SK-N-SH (cell line): Measurements from ENCODE around the gene FBXO39. TPM values are rescaled to one million over a fixed set of nuclear protein-coding genes. Genes with fewer than 3 reads are reported as not detected.

ENCODE experiments used
- CTCF ChIA-PET: fragments of 300-600, 350-600 bp; formaldehyde crosslinking; extraction: SDS; loops from one replicate; lab custom pipeline; 2021; lab: Yijun Ruan, JAX
- POLR2A ChIA-PET: fragments of 350-600 bp; sonication (Branson Sonifier 250); formaldehyde crosslinking; extraction: SDS; loops from one replicate; lab custom pipeline; 2020; ENCODE audit warnings: antibody characterized with exemption, inconsistent platforms; lab: Yijun Ruan, JAX
- DNase-seq: peaks from one replicate; pipeline ENCODE4 v3.0.0; 2012
- H2AFZ ChIP-seq: fragments of 200-600 bp; sonication (generic); 2 replicates; pipeline ENCODE4 v1.8.1; 2016; ENCODE audit warnings: antibody characterized with exemption, mild to moderate bottlenecking, low read depth
- H3F3A ChIP-seq: fragments of 200-600 bp; sonication (generic); replicated peaks from 2 replicates; pipeline ENCODE3; 2016; ENCODE audit warnings: antibody characterized with exemption, mild to moderate bottlenecking; ENCODE audit not compliant: insufficient read depth
- H3K27ac ChIP-seq, 2 experiments: fragments of 200-500 bp in 1 of 2; fragments of 200-600 bp in 1 of 2; sonication (Bioruptor generic) in 1 of 2; sonication (generic), shearing (Covaris generic) in 1 of 2; 2 replicates each; pipeline versions ENCODE4 v1.5.1 to v1.6.1; 2014 to 2016; ENCODE audit warnings: low read depth in 2 of 2, inconsistent platforms in 1 of 2, low read length in 1 of 2, mild to moderate bottlenecking in 1 of 2, mixed read lengths in 1 of 2
- H3K27me3 ChIP-seq: fragments of 200-600 bp; sonication (generic), shearing (Covaris generic); 2 replicates; pipeline ENCODE4 v1.6.1; 2016; ENCODE audit warnings: mixed run types; ENCODE audit not compliant: insufficient read depth
- H3K36me3 ChIP-seq, 2 experiments: fragments of 200-500 bp in 1 of 2; fragments of 200-600 bp in 1 of 2; sonication (Bioruptor generic) in 1 of 2; sonication (generic) in 1 of 2; replicated peaks in 1 of 2; 2 replicates each; pipeline versions ENCODE3 to v1.5.1; 2014 to 2016; ENCODE audit warnings: low read length in 1 of 2, mild to moderate bottlenecking in 1 of 2; ENCODE audit not compliant: insufficient read depth in 2 of 2, control insufficient read depth in 1 of 2
- H3K4me1 ChIP-seq, 2 experiments: fragments of 200-500 bp in 1 of 2; fragments of 200-600 bp in 1 of 2; sonication (Bioruptor generic) in 1 of 2; sonication (generic), shearing (Covaris generic) in 1 of 2; 2 replicates each; pipeline versions ENCODE4 v1.5.1 to v1.6.1; 2014 to 2016; ENCODE audit warnings: low read depth in 1 of 2, low read length in 1 of 2, mixed run types in 1 of 2; ENCODE audit not compliant: insufficient read depth in 2 of 2, control insufficient read depth in 1 of 2
- H3K4me2 ChIP-seq: fragments of 200-600 bp; sonication (generic), shearing (Covaris generic); 2 replicates; pipeline ENCODE4 v1.6.1; 2017; ENCODE audit warnings: mixed run types
- H3K4me3 ChIP-seq, 2 experiments: fragments of 200-500 bp in 1 of 2; fragments of 200-600 bp in 1 of 2; sonication (Bioruptor generic) in 1 of 2; sonication (generic), shearing (Covaris generic) in 1 of 2; 2 replicates each; pipeline versions ENCODE4 v1.5.1 to v1.8.1; 2014 to 2016; ENCODE audit warnings: low read depth in 2 of 2, inconsistent platforms in 1 of 2, low read length in 1 of 2, mild to moderate bottlenecking in 1 of 2, mixed read lengths in 1 of 2, moderate library complexity in 1 of 2
- H3K79me2 ChIP-seq: fragments of 200-600 bp; sonication (generic); 2 replicates; pipeline ENCODE4 v1.8.1; 2017; ENCODE audit warnings: mild to moderate bottlenecking; ENCODE audit not compliant: insufficient read depth
- H3K9ac ChIP-seq: fragments of 200-600 bp; sonication (generic); 2 replicates; pipeline ENCODE4 v1.6.1; 2017; ENCODE audit warnings: mixed run types
- H3K9me2 ChIP-seq: fragments of 200-600 bp; sonication (generic); 2 replicates; pipeline ENCODE4 v1.6.1; 2017; ENCODE audit warnings: mixed run types
- H3K9me3 ChIP-seq: fragments of 200-600 bp; sonication (generic); 2 replicates; pipeline ENCODE4 v1.6.1; 2017; ENCODE audit warnings: mixed run types, mild to moderate bottlenecking, moderate library complexity
- H4K20me1 ChIP-seq: fragments of 200-600 bp; sonication (generic); 2 replicates; pipeline ENCODE4 v1.6.1; 2017; ENCODE audit warnings: mild to moderate bottlenecking, mixed run types; ENCODE audit not compliant: insufficient read depth
- ELF1 ChIP-seq: IDR thresholded peaks from 2 replicates; pipeline ENCODE4 v1.4.0; 2012
- EZH2phosphoT487 ChIP-seq: fragments of 200-600 bp; sonication (generic); IDR thresholded peaks from 2 replicates; pipeline ENCODE4 v1.6.1; 2017; ENCODE audit warnings: low read depth, mixed run types, mild to moderate bottlenecking, antibody characterized with exemption, moderate library complexity, borderline replicate concordance
- FOSL2 ChIP-seq: IDR thresholded peaks from 2 replicates; pipeline ENCODE4 v1.4.0; 2012; ENCODE audit warnings: low read depth, mild to moderate bottlenecking, moderate library complexity, borderline replicate concordance
- FOXJ3 ChIP-seq: sonication (generic); formaldehyde crosslinking; IDR thresholded peaks from 2 replicates; pipeline ENCODE4 v1.5.1; 2020; ENCODE audit warnings: mild to moderate bottlenecking, missing genetic modification reagents
- GATA2 ChIP-seq: sonication (generic); formaldehyde crosslinking; IDR thresholded peaks from 2 replicates; pipeline ENCODE4 v1.5.0; 2020; ENCODE audit warnings: mild to moderate bottlenecking, missing genetic modification reagents
- JUND ChIP-seq: IDR thresholded peaks from 2 replicates; pipeline ENCODE4 v1.4.0; 2012
- MAX ChIP-seq: IDR thresholded peaks from 2 replicates; pipeline ENCODE4 v1.4.0; 2012; ENCODE audit warnings: low read depth
- MEF2A ChIP-seq: IDR thresholded peaks from 2 replicates; pipeline ENCODE4 v1.4.0; 2012; ENCODE audit warnings: low read depth, borderline replicate concordance
- MXI1 ChIP-seq: IDR thresholded peaks from 2 replicates; pipeline ENCODE4 v1.6.1; 2012; ENCODE audit warnings: mild to moderate bottlenecking, low read depth, low read length, improper control_type of control experiment
- RAD21 ChIP-seq: IDR thresholded peaks from 2 replicates; pipeline ENCODE4 v1.6.1; 2012; ENCODE audit warnings: mild to moderate bottlenecking, low read length
- RXRA ChIP-seq: IDR thresholded peaks from 2 replicates; pipeline ENCODE4 v1.4.0; 2012; ENCODE audit warnings: low read depth, mild to moderate bottlenecking, borderline replicate concordance
- SIN3A ChIP-seq: IDR thresholded peaks from 2 replicates; pipeline ENCODE4 v1.6.1; 2012; ENCODE audit warnings: low read depth, mild to moderate bottlenecking, low read length, moderate library complexity, borderline replicate concordance
- SMC3 ChIP-seq: IDR thresholded peaks from 2 replicates; pipeline ENCODE4 v1.6.1; 2012; ENCODE audit warnings: low read depth, low read length, improper control_type of control experiment
- TAF1 ChIP-seq: IDR thresholded peaks from 2 replicates; pipeline ENCODE4 v1.6.1; 2012; ENCODE audit warnings: low read depth, mild to moderate bottlenecking, low read length, moderate library complexity, borderline replicate concordance
- YY1 ChIP-seq: IDR thresholded peaks from 2 replicates; pipeline ENCODE4 v1.4.0; 2012; ENCODE audit warnings: low read depth, mild to moderate bottlenecking
- WGBS: methylation state at CpG from one replicate; pipeline ENCODE4 v1.1.6; 2017; ENCODE audit warnings: low lambda C conversion rate; 5-methylcytosine and 5-hydroxymethylcytosine counted together
- polyA plus RNA-seq, 3 experiments: library from polyadenylated mRNA; depleted of rRNA; stranded (reverse); fragments of >200 nt; gene quantifications; 2 replicates each; pipeline ENCODE4 v1.2.3, GENCODE V29; 2012
- TF ChIP-seq, protein P1 (sequence below): fragments of 200-600 bp; sonication (generic); IDR thresholded peaks from 2 replicates; pipeline ENCODE4 v1.6.1; 2017; ENCODE audit warnings: antibody characterized with exemption, mild to moderate bottlenecking, moderate library complexity
- TF ChIP-seq, protein P2 (sequence below): fragments of 150-350 bp; IDR thresholded peaks from 2 replicates; pipeline ENCODE4 v1.6.1; 2016; ENCODE audit warnings: mild to moderate bottlenecking, low read depth, low read length
- TF ChIP-seq, protein P3 (sequence below): IDR thresholded peaks from 2 replicates; pipeline ENCODE4 v1.4.0; 2012; ENCODE audit warnings: low read depth, borderline replicate concordance
- TF ChIP-seq, protein P4 (sequence below): IDR thresholded peaks from 2 replicates; pipeline ENCODE4 v1.6.1; 2012; ENCODE audit warnings: mild to moderate bottlenecking, low read depth, low read length, moderate library complexity

The FBXO39 gene
- polyA plus RNA-seq, 1 of the 3 experiments (the other 2 are of a cell fraction): not detected

DNA sequence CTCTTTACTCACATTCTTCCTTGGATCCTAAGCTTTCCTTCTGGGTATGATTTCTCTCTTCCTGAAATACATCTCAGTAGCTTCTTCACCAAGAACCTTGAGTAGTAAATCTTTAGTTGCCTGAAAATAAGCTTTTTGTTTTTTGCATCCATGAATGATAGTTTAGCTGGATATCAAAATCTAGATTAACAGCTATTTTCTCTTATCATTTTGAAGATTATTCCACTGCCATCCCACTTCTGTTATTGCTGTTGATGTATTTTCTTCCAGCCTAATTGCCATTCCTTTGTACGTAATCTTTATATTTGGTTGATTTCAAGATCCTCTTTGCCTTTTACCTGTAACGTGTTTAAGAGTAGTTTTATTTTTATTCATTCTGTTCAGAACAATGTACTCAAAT, 7.6 kb upstream of the FBXO39 start:
- H3F3A ChIP-seq: no peaks in the 10 kb centered on the region
- H3K27ac ChIP-seq: no peak overlapping the region
- no peak overlapping the region for H2AFZ ChIP-seq
- H3K9me3 ChIP-seq: peaks cover 9% of the 10 kb centered on the region; the same call in 1 of the 2 replicates
- H3K4me3 ChIP-seq: no peak overlapping the region
- no peak overlapping the region for H3K4me2 ChIP-seq
- 6% methylated on average over 2 of the region's 2 CpGs for WGBS
- no peak for DNase-seq
- TF ChIP-seq MAX (no peak), SIN3A (no peak), RXRA (no peak), SMC3 (no peak), RAD21 (no peak), JUND (no peak), MXI1 (no peak), GATA2 (no peak), FOXJ3 (no peak), MEF2A (no peak), YY1 (no peak), EZH2phosphoT487 (no peak), TAF1 (no peak), FOSL2 (no peak), ELF1 (no peak)
- TF ChIP-seq, protein P1, sequence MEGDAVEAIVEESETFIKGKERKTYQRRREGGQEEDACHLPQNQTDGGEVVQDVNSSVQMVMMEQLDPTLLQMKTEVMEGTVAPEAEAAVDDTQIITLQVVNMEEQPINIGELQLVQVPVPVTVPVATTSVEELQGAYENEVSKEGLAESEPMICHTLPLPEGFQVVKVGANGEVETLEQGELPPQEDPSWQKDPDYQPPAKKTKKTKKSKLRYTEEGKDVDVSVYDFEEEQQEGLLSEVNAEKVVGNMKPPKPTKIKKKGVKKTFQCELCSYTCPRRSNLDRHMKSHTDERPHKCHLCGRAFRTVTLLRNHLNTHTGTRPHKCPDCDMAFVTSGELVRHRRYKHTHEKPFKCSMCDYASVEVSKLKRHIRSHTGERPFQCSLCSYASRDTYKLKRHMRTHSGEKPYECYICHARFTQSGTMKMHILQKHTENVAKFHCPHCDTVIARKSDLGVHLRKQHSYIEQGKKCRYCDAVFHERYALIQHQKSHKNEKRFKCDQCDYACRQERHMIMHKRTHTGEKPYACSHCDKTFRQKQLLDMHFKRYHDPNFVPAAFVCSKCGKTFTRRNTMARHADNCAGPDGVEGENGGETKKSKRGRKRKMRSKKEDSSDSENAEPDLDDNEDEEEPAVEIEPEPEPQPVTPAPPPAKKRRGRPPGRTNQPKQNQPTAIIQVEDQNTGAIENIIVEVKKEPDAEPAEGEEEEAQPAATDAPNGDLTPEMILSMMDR: no peak
- TF ChIP-seq, protein P2, sequence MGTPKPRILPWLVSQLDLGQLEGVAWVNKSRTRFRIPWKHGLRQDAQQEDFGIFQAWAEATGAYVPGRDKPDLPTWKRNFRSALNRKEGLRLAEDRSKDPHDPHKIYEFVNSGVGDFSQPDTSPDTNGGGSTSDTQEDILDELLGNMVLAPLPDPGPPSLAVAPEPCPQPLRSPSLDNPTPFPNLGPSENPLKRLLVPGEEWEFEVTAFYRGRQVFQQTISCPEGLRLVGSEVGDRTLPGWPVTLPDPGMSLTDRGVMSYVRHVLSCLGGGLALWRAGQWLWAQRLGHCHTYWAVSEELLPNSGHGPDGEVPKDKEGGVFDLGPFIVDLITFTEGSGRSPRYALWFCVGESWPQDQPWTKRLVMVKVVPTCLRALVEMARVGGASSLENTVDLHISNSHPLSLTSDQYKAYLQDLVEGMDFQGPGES: no peak
- TF ChIP-seq, protein P3, sequence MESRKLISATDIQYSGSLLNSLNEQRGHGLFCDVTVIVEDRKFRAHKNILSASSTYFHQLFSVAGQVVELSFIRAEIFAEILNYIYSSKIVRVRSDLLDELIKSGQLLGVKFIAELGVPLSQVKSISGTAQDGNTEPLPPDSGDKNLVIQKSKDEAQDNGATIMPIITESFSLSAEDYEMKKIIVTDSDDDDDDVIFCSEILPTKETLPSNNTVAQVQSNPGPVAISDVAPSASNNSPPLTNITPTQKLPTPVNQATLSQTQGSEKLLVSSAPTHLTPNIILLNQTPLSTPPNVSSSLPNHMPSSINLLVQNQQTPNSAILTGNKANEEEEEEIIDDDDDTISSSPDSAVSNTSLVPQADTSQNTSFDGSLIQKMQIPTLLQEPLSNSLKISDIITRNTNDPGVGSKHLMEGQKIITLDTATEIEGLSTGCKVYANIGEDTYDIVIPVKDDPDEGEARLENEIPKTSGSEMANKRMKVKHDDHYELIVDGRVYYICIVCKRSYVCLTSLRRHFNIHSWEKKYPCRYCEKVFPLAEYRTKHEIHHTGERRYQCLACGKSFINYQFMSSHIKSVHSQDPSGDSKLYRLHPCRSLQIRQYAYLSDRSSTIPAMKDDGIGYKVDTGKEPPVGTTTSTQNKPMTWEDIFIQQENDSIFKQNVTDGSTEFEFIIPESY: no peak
- TF ChIP-seq, protein P4, sequence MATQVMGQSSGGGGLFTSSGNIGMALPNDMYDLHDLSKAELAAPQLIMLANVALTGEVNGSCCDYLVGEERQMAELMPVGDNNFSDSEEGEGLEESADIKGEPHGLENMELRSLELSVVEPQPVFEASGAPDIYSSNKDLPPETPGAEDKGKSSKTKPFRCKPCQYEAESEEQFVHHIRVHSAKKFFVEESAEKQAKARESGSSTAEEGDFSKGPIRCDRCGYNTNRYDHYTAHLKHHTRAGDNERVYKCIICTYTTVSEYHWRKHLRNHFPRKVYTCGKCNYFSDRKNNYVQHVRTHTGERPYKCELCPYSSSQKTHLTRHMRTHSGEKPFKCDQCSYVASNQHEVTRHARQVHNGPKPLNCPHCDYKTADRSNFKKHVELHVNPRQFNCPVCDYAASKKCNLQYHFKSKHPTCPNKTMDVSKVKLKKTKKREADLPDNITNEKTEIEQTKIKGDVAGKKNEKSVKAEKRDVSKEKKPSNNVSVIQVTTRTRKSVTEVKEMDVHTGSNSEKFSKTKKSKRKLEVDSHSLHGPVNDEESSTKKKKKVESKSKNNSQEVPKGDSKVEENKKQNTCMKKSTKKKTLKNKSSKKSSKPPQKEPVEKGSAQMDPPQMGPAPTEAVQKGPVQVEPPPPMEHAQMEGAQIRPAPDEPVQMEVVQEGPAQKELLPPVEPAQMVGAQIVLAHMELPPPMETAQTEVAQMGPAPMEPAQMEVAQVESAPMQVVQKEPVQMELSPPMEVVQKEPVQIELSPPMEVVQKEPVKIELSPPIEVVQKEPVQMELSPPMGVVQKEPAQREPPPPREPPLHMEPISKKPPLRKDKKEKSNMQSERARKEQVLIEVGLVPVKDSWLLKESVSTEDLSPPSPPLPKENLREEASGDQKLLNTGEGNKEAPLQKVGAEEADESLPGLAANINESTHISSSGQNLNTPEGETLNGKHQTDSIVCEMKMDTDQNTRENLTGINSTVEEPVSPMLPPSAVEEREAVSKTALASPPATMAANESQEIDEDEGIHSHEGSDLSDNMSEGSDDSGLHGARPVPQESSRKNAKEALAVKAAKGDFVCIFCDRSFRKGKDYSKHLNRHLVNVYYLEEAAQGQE: no peak
- no peaks in the 10 kb centered on the region for H3K79me2 ChIP-seq
- no peaks in the 10 kb centered on the region for H3K36me3 ChIP-seq
- POLR2A ChIA-PET: no interaction called here
- H3K4me1 ChIP-seq: no peaks in the 10 kb centered on the region
- H3K27me3 ChIP-seq: peaks cover 32% of the 10 kb centered on the region; the same call in 1 of the 2 replicates
- H3K9ac ChIP-seq: no peak overlapping the region
- CTCF ChIA-PET: no interaction called here
- H4K20me1 ChIP-seq: no peaks in the 10 kb centered on the region
- no peaks in the 10 kb centered on the region for H3K9me2 ChIP-seq
